OCI-LY7 (cell line): Measurements from ENCODE around the gene DOLPP1. TPM values are rescaled to one million over a fixed set of nuclear protein-coding genes. Genes with fewer than 3 reads are reported as not detected.
"Not testable (repeated sequence)": the region's sequence is repeated elsewhere in the genome, so short reads cannot be mapped to it uniquely, and the experiment has no call there.

Source experiments
- BruUV-seq: library from RNA; stranded (reverse); fragments of 400-500 nt; replicated peaks from 2 replicates; lab custom pipeline; 2021; lab: Mats Ljungman, UMichigan
- CTCF ChIA-PET: fragments of 300-600 bp; sonication (Branson Sonifier 250); formaldehyde crosslinking; loops from one replicate; lab custom pipeline; 2022; ENCODE audit warnings: antibody characterized with exemption; ENCODE audit not compliant: unreplicated experiment; lab: Charles Lee
- POLR2A ChIA-PET: fragments of 300-600 bp; sonication (Branson Sonifier 250); formaldehyde crosslinking; loops from one replicate; lab custom pipeline; 2022; ENCODE audit warnings: antibody characterized with exemption; lab: Charles Lee
- DNase-seq: peaks from one replicate; pipeline ENCODE4 v3.0.0-alpha.2; 2015; ENCODE audit warnings: low spot score
- H2AFZ ChIP-seq: fragments of 200-600 bp; sonication (generic), shearing (Covaris generic); 2 replicates; pipeline ENCODE4 v1.6.1; 2014; ENCODE audit warnings: mild to moderate bottlenecking, antibody characterized with exemption, low read length, moderate library complexity
- H3K27ac ChIP-seq: fragments of 200-600 bp; sonication (generic); 2 replicates; pipeline ENCODE4 v1.5.1; 2014; ENCODE audit warnings: mixed run types, low read depth, mild to moderate bottlenecking, moderate library complexity, low read length, inconsistent platforms; ENCODE audit not compliant: poor library complexity, severe bottlenecking
- H3K36me3 ChIP-seq: fragments of 200-600 bp; sonication (generic); 2 replicates; pipeline ENCODE4 v1.6.1; 2014; ENCODE audit warnings: mild to moderate bottlenecking, antibody characterized with exemption, low read length, moderate library complexity, mixed read lengths; ENCODE audit not compliant: insufficient read depth
- H3K4me1 ChIP-seq: fragments of 200-600 bp; sonication (generic); 2 replicates; pipeline ENCODE4 v1.5.1; 2014; ENCODE audit warnings: mild to moderate bottlenecking, low read length; ENCODE audit not compliant: insufficient read depth, poor library complexity, severe bottlenecking
- H3K4me2 ChIP-seq: fragments of 200-600 bp; sonication (generic); 2 replicates; pipeline ENCODE4 v1.6.1; 2014; ENCODE audit warnings: mild to moderate bottlenecking, low read length
- H3K4me3 ChIP-seq: fragments of 200-600 bp; sonication (generic); 2 replicates; pipeline ENCODE4 v1.5.1; 2014; ENCODE audit warnings: mild to moderate bottlenecking, low read depth, low read length; ENCODE audit not compliant: poor library complexity, severe bottlenecking
- H3K79me2 ChIP-seq: fragments of 200-600 bp; sonication (generic); 2 replicates; pipeline ENCODE4 v1.6.1; 2016; ENCODE audit warnings: low read depth, mild to moderate bottlenecking, low read length, moderate library complexity, mixed read lengths; ENCODE audit not compliant: insufficient read depth
- H3K9me2 ChIP-seq: fragments of 200-600 bp; sonication (generic); 2 replicates; pipeline ENCODE4 v1.6.1; 2016; ENCODE audit warnings: mild to moderate bottlenecking, low read length, mixed read lengths; ENCODE audit not compliant: insufficient read depth
- H3K9me3 ChIP-seq: fragments of 200-600 bp; sonication (generic); 2 replicates; pipeline ENCODE4 v1.6.1; 2014; ENCODE audit warnings: mild to moderate bottlenecking, mixed run types, low read length, mixed read lengths
- H4K20me1 ChIP-seq: fragments of 200-600 bp; sonication (generic); 2 replicates; pipeline ENCODE4 v1.6.1; 2014; ENCODE audit warnings: mild to moderate bottlenecking, antibody characterized with exemption, low read length, moderate library complexity, mixed read lengths; ENCODE audit not compliant: insufficient read depth
- EZH2phosphoT487 ChIP-seq: fragments of 200-600 bp; sonication (generic); IDR thresholded peaks from 2 replicates; pipeline ENCODE4 v1.6.1; 2018; ENCODE audit warnings: low read depth, borderline replicate concordance, mild to moderate bottlenecking, mixed run types, antibody characterized with exemption, low read length, moderate library complexity, mixed read lengths
- intact Hi-C: fragments of 100-400 bp; cut with micrococcal nuclease; formaldehyde crosslinking; loops from one replicate; pipeline ENCODE4 v1.10.0; 2022; ENCODE audit not compliant: unreplicated experiment
- total RNA-seq, 2 experiments: library from RNA; depleted of rRNA in 1 of 2; stranded (reverse); fragments of >200 nt in 1 of 2; shearing (Covaris generic) in 1 of 2; gene quantifications; 2 replicates each; pipeline ENCODE4 v1.2.3, GENCODE V29; 2014 to 2022
- TF ChIP-seq, protein P1 (sequence below): fragments of 200-600 bp; sonication (generic); conservative IDR thresholded peaks from 2 replicates; pipeline ENCODE4 v1.5.1; 2014; ENCODE audit warnings: mild to moderate bottlenecking, antibody characterized with exemption, low read length, moderate library complexity, mixed read lengths

The DOLPP1 gene
- total RNA-seq, 2 experiments from 2014 or later: 16.9 TPM

DNA sequence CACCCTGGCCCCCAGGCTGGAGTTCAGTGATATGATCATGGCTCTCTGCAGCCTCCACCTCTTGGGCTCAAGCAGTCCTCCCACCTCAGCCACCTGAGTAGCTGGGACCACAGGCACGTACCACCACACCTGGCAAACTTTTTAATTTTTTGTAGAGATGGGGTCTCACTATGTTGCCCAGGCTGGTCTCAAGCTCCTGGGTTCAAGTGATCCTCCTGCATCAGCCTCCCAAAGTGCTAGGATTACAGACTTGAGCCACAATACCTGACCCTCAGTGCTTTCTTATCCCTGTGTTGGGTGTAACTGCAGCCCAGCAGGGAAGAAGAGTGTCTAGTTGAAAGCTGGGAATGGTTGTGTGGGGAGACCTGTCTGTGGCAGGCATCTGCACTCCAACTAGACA is 41.2 kb downstream of the DOLPP1 start:
- H3K4me2 ChIP-seq: no peak overlapping the region
- intact Hi-C loops: no loop called here
- no peaks in the 10 kb centered on the region for H3K9me3 ChIP-seq
- H3K4me3 ChIP-seq: no peak overlapping the region
- H3K79me2 ChIP-seq: peaks cover 20% of the 10 kb centered on the region
- no peaks in the 10 kb centered on the region for H3K4me1 ChIP-seq
- no peak for DNase-seq
- TF ChIP-seq EZH2phosphoT487: no peak
- TF ChIP-seq, protein P1, sequence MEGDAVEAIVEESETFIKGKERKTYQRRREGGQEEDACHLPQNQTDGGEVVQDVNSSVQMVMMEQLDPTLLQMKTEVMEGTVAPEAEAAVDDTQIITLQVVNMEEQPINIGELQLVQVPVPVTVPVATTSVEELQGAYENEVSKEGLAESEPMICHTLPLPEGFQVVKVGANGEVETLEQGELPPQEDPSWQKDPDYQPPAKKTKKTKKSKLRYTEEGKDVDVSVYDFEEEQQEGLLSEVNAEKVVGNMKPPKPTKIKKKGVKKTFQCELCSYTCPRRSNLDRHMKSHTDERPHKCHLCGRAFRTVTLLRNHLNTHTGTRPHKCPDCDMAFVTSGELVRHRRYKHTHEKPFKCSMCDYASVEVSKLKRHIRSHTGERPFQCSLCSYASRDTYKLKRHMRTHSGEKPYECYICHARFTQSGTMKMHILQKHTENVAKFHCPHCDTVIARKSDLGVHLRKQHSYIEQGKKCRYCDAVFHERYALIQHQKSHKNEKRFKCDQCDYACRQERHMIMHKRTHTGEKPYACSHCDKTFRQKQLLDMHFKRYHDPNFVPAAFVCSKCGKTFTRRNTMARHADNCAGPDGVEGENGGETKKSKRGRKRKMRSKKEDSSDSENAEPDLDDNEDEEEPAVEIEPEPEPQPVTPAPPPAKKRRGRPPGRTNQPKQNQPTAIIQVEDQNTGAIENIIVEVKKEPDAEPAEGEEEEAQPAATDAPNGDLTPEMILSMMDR: no peak
- no peak overlapping the region for H3K27ac ChIP-seq
- ChIA-PET CTCF (interaction anchor here (1.2 kb wide), 1 partner anchor 10 kb away, joined by 4 read pairs; no protein-coding TSS in a partner anchor), POLR2A (interaction anchor here (0.6 to 2.2 kb wide), 2 partner anchors 9 to 1128 kb away, joined by 3 to 8 read pairs; no protein-coding TSS in a partner anchor)
- no peaks in the 10 kb centered on the region for H4K20me1 ChIP-seq
- H3K9me2 ChIP-seq: no peaks in the 10 kb centered on the region
- H2AFZ ChIP-seq: no peak overlapping the region
- H3K36me3 ChIP-seq: peaks cover 65% of the 10 kb centered on the region
- BruUV-seq: no TSS peak

DNA sequence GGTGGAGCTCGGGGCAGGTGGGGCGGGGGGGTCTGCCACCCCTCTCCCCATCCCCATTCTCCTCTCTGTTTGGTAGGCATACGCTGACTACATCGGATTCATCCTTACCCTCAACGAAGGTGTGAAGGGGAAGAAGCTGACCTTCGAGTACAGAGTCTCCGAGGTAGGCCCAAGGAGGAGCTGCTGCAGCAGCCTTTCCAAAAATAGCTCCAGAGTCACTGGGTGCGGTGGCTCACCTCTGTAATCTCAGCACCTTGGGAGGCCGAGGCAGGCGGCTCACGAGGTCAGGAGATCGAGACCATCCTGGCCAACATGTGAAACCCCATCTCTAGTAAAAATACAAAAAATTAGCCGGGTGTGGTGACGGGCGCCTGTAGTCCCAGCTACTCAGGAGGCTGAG is 42.1 kb downstream of the DOLPP1 start:
- H3K4me2 ChIP-seq, intact Hi-C loops, H4K20me1 ChIP-seq, H2AFZ ChIP-seq, H3K4me1 ChIP-seq, H3K27ac ChIP-seq, BruUV-seq, H3K4me3 ChIP-seq, H3K9me2 ChIP-seq, H3K9me3 ChIP-seq, DNase-seq: not testable (repeated sequence)
- peaks cover 69% of the 10 kb centered on the region for H3K36me3 ChIP-seq
- ChIA-PET POLR2A (interaction anchor here (0.6 to 2.2 kb wide), 3 partner anchors 9 to 1128 kb away, joined by 3 to 8 read pairs (median 3); no protein-coding TSS in a partner anchor), CTCF (interaction anchor here (1.2 kb wide), 1 partner anchor 9 kb away, joined by 4 read pairs; no protein-coding TSS in a partner anchor)
- peaks cover 13% of the 10 kb centered on the region for H3K79me2 ChIP-seq

DNA sequence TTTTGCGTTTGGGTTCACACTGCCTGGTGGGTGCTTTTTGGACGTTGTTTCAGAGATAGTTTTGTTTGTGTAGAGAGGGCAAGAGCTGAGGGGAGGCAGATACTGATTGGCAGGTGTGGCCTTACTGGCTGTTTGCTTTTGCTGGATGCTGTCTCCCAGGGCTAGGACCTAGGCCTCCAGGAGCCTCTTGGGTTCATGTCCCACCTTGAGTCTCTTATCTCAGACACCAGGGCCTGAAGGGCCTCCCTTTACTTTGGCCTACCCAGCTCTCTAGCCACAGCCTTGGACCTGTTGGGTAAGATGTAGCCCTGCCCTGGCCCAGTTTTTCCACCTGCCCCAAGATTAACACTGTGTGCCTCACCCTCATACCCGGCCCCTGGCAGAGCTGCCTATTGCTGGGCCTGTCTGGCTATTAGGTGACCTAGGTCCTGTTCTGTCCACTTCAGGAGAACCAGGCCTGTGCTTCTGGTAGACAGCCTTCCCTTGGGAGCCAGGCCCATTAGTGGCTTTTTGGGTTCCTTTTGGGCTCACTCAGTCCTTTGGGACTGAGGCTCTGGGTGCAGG is 43.7 kb downstream of the DOLPP1 start:
- intact Hi-C loops: no loop called here
- CTCF ChIA-PET: no interaction called here
- Histone ChIP-seq H3K36me3 (peaks cover 73% of the 10 kb centered on the region), H3K4me3 (no peak overlapping the region), H3K4me2 (no peak overlapping the region), H3K9me3 (no peaks in the 10 kb centered on the region), H3K9me2 (no peaks in the 10 kb centered on the region), H3K27ac (no peak overlapping the region), H3K79me2 (no peaks in the 10 kb centered on the region), H4K20me1 (no peaks in the 10 kb centered on the region), H3K4me1 (no peaks in the 10 kb centered on the region), H2AFZ (no peak overlapping the region)
- no peak for DNase-seq
- BruUV-seq: no TSS peak
- POLR2A ChIA-PET: interaction anchor here (0.6 kb wide), 1 partner anchor 261 kb away, joined by 5 read pairs; no protein-coding TSS in a partner anchor
- no peak for TF ChIP-seq EZH2phosphoT487
- TF ChIP-seq, protein P1: no peak
